Dermis microvascular lymphatic vessel endothelial cell (primary cell): ENCODE measurements around the gene LRRTM1. TPM values are rescaled to one million over a fixed set of nuclear protein-coding genes. Genes with fewer than 3 reads are reported as not detected.

Experiments
- DNase-seq, 2 donors: peaks; one replicate each; pipeline versions ENCODE4 v3.0.0 to v3.0.0-alpha.2; 2010; ENCODE audit warnings: low read depth in 2 of 2
- total RNA-seq: library from RNA; depleted of rRNA; stranded (reverse); fragments of >200 nt; gene quantifications from 2 replicates; pipeline ENCODE4 v1.2.1, GENCODE V29; 2014

LRRTM1 gene, protein sequence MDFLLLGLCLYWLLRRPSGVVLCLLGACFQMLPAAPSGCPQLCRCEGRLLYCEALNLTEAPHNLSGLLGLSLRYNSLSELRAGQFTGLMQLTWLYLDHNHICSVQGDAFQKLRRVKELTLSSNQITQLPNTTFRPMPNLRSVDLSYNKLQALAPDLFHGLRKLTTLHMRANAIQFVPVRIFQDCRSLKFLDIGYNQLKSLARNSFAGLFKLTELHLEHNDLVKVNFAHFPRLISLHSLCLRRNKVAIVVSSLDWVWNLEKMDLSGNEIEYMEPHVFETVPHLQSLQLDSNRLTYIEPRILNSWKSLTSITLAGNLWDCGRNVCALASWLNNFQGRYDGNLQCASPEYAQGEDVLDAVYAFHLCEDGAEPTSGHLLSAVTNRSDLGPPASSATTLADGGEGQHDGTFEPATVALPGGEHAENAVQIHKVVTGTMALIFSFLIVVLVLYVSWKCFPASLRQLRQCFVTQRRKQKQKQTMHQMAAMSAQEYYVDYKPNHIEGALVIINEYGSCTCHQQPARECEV
- not detected in 2 replicates for total RNA-seq

DNA sequence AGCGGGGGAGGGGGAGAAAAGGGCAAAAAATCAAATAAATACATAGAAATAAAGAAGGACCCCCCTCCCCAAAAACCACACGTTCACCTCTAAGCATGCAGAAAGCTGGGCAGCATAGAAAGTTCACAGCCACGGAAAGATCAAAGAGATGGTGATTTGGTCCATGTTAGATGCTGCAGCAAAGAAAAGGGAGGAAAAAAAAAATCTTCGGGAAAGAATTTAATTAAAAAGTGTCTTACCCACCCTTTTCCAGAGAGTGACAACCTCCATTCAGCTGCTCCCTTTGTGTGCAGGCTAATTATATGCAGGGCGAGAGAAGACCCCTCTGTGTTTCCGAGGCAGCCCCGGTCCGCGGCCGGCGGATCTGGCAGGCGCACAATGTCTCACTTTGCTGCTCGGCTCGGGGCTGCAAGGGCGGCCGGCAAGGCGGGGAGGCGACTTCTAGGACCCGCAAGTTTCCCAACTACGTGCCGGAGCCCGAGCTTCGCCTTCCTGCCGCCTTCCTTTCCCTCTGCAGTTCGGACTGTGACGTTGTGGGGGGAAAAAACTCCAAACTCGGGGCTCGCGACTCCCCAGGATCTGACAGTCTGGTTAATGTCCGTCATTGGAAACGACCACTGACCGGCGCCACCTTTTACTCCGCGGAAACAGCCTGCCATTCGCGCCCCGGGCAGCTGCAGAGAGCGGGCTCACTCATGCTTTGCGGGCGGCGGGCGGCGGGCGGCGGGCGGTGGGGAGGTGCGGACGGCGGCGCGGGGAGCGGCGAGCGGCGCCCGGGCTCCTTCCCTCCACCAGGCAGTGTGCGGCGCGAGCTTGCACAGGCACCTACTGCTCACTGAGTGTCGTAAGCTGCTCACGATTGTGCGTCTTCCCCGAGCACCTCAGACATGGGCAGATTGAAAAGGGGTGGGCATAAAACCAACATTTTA, at the start of gene LRRTM1:
TSS of gene LRRTM1 (minus strand) at position 844 of the 929 bp plus-strand sequence. CDS start 933 bp downstream, outside the sequence.
- DNase-seq: no peak

DNA sequence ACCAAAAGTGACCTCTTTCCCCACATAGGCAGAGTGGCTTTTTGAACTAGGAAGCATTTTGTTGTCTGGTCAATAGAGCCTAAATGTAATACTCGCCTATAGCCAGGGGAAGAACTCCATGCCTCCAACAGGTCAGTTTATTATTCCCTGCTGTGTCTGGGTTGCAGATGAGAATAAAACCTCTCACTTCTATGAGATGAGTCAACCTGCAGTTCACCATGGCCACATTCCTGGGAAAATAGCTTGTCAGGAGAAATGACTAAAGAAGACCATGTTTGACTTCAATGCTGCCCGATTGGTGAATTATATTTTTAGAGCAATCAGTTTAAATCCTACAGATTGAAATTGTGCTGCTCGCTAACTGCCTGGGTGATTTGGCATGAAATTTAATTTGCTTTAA, 46.7 kb upstream of the LRRTM1 start:
- DNase-seq: no peak

DNA sequence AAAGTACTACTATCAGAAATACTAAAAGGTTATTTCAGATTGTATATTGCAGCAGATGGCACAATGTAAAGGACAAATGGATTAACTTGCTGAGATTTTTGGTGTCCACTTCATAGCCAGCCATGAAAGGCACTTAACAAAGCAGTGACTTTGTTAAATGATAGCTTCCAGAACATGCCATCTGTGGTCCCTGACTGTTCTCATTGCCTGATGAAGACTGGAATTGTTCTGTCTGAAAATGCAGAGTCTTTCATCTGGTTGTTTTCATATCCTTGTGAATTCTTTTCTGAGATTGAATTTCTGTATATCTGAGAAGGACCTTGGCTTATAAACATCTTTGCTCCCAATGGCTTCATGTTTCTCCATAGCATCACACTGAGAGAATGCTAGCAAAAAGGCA, 44.4 kb upstream of the LRRTM1 start:
- no peak for DNase-seq

DNA sequence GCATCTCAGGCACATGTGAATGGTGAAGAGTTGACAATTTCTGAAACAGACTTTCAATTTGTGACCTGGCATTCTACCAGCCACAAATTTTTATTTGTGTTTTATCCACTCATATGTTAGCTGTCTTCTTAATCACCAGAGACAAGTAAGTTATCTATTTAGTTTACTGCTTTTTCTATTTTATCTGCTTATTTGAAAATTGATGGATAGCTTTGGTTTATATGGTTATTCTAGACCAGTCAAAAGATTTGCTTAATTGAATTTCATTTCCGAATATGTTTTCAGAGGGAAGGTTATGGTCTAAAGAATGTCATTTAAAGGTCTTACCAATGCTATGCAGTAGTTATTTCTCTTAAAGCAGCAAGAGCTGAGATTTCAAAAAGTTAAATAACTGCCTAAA, 43.5 kb upstream of the LRRTM1 start:
- no peak for DNase-seq

GRCh38 chr2:80340022-80340421, 35.5 kb upstream of the LRRTM1 start:
- no peak for DNase-seq

DNA sequence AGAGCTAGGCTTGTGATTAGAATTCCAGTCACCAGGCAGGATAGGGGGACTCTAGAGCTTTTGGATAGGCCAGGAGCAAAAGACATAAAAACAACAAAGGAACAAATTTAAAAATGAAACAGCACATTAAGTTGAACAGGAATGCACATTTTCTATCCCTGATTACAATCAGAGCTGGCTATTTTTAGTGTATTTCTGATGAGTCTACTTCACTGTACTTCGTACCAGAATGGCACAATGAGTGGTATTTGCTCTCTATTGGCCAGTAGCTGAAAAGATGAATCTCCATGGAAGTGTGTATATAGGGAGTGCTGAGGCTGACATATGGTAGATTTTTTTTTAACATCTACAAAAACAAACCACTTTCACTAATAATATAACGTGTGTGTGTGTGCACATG, 34.2 kb upstream of the LRRTM1 start:
- no peak for DNase-seq

DNA sequence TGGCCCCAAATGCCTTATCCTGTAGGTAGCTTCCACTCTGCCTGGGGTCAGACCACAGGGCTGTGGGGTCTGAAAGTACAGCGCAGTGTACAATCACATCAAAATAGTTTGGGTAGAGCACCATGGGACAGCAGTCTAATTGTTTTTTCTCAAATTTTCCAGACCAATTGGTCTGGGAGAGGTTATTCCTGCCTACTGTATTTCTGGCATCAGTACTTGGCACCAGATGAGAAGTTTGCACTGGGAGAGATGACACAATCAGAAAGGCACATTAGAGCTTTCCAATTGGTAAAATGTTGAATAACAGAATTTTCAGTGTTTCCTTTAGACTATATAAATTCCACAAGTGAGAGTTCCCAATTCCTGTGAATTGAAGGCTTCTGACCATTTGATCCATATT, 30.9 kb upstream of the LRRTM1 start:
- no peak for DNase-seq

GRCh38 chr2:80333886-80334285, 29.3 kb upstream of the LRRTM1 start:
- no peak for DNase-seq

DNA sequence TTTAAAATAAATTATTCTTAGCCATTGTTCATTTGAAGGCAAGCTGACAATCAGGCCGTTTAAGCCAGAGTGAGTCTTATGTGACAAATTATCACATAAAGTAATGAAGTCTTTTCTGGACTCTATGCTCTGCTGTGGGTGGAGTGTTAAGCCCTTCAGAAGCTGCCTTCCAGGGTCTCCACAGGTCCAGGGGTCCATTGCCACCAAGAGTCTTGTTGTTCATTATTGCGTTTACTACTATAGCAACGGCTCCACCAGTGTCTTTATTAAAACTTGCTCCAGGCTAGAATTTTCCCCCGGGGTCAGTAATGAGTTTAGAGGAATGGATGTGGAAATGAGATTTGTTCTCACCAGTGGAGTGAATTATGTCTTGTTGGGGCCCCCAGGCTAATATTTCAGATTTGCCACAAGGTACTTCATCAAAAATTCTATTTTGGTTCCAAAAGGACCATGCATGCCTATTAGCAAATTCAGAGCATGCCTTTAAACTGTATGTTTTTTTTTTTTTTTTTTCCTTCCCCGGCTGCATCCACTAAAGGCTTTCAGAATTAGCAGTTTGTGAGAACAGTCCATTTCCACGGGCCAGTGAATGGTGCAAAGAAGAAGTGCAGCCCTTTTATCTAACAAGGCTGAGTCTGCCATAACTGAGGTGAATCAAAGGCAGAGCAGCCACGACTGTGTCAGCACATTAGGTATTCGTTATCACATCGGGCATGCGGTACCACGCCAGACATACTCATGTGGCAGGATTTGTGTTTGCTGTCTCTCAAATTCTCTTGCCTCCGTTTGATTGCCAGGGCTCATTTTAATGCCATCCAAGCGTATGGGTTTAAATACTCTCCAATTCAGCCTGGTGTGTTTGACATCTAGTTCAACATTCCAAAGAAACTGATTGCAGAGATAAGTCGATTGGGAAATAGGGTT, 26.2 kb upstream of the LRRTM1 start:
- DNase-seq: no peak

DNA sequence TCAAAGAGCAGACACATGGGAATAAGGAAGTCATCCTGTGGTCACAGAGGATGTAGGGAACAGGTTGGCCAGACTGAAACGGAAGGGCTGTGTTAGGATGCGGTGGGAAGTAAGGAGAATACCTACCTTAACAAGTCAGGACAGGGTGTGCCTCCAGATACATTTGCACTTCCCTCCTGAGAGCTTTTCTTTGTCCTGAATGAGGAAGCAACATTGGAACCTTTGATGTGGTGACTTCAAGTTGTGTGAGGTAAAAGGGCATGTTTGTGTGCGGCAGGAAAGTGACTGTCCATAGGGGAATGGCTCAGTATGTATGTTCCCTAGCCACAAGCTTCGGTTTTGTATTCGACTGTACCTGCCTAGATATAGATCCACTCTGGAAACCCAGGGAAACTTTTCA, 24.9 kb upstream of the LRRTM1 start:
- no peak for DNase-seq

- DNase-seq: no peak
These were observed 23.6 kb upstream of the LRRTM1 start for GRCh38 chr2:80328159-80328571.

GRCh38 chr2:80326861-80327260, 22.3 kb upstream of the LRRTM1 start:
- no peak for DNase-seq

GRCh38 chr2:80326214-80326613, 21.7 kb upstream of the LRRTM1 start:
- peak; percentile 3 to 18 for DNase-seq

DNA sequence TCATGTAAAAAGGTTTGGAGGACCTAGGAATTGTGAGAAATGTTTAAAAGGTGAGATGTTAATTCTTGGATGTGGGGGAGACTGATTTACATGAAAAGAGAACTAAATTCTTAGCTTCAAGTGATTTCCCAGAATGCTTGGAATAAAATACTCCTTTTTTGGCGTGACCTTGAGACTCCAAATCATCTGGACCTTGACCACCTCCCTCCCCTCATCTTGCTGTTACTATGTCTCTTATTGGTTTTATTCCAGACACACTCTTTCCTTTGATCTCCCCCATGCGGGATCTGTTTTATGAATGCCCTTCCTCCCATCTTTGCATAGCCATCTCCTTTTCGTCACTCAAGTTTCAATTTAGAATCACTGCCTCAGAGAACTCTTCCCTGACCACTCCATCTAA, 20.0 kb upstream of the LRRTM1 start:
- DNase-seq: no peak

GRCh38 chr2:80323610-80324009, 19.1 kb upstream of the LRRTM1 start:
- DNase-seq: no peak

- DNase-seq: no peak
These were observed 18.4 kb upstream of the LRRTM1 start for GRCh38 chr2:80322958-80323357.

DNA sequence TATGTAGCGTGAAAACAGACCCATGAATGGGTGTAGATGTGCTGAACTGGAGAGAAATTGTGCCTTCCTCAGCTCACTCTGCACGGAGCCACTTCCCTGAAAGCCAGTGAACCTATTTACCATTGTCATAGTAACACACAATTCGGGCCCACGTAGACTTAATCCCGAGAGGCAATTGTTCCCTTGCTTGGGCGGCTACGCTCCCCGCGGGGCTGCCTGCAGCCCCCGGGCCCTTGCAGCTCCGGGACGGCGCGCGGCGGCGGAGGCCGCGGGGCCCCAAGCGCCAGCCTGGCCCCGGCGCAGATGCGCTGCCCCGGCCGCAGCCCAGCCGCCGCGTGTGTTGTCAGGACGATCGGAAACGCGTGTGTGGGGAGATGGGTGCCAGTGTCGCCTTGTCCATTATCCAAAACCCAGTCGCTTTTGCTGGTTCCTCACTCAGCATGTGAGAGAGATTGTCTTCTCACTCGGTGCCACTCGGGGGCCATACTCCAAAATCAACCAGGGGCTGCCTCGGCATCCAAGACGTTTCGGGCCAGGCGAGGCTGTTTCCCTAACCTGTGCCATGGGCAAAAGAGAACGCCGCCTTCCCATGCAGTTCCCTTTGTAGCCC, 17.9 kb upstream of the LRRTM1 start:
- DNase-seq: no peak

DNA sequence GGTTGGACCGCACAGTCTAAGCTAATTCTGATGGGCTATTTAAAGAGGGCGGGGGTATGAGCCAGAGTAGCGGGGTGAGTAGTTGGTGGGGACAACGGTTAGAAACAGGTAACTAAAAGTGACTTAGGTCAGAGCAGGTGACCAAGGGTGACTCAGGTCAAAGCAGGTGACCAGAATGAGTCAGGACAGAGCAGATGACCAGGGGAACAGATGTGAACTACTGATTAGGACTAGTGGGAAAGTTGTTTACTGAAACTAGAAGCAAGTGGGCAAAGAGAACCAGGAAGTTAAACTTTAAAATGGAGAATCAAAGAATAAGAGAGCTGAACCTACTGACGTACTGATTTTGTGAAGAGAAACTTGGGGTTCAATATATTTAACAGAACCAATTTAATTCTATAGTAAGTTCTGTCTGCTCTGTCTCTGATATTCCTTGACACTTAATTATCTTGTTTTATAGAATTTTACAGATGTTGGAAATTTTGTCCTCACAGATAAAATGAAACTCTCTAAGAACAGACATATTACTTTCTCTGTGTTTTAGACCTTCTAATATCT, 7.8 kb upstream of the LRRTM1 start:
- no peak for DNase-seq

GRCh38 chr2:80311304-80311703, 6.8 kb upstream of the LRRTM1 start:
- no peak for DNase-seq
